ENCODE measurements around the gene UGDH. TPM values are rescaled to one million over a fixed set of nuclear protein-coding genes. Genes with fewer than 3 reads are reported as not detected.
A peak's percentile ranks its signal among the peaks of the same experiment; 100 is the strongest.

The UGDH gene
- total RNA-seq, 1 experiment from 2014 or later = 104 TPM

GRCh38 chr4:39541987-39542610, 14.9 kb upstream of the UGDH start:
- H3K79me2 ChIP-seq (ENCODE audit: insufficient read depth, low read length) = no peaks in the 10 kb centered on the region
- H3K23me2 ChIP-seq (ENCODE audit: insufficient read length, low read depth, low read length, poor library complexity, severe bottlenecking) = no peaks in the 10 kb centered on the region
- DNase-seq = no peak
- H2AK5ac ChIP-seq (ENCODE audit: insufficient read length, low read length) = no peak overlapping the region
- H3K9me3 ChIP-seq (ENCODE audit: control insufficient read depth, low read depth, low read length) = no peaks in the 10 kb centered on the region
- H3K4me1 Mint-ChIP-seq = peaks cover 21 to 25% of the 10 kb centered on the region in 2 experiments
- no peak overlapping the region for H4K5ac ChIP-seq (ENCODE audit: insufficient read length, low read depth, low read length)
- H2BK12ac ChIP-seq (ENCODE audit: insufficient read length, low read depth, low read length) = no peak overlapping the region
- H3K4me1 ChIP-seq (ENCODE audit: insufficient read depth, low read length) = no peaks in the 10 kb centered on the region; the same call in 1 of the 2 replicates
- H3T11ph ChIP-seq (ENCODE audit: low read length) = no peak overlapping the region
- peak overlapping the region in 1 of 3 experiments; percentile 52; a peak in 3 of 7 replicates for H3K27ac Mint-ChIP-seq
- H4K8ac ChIP-seq (replicated peaks; ENCODE audit: insufficient read length, low read depth, low read length) = no peak overlapping the region
- H2AFZ ChIP-seq (ENCODE audit: low read length) = no peak overlapping the region
- no peaks in the 10 kb centered on the region for H3K79me1 ChIP-seq (ENCODE audit: insufficient read depth, low read depth, low read length, poor library complexity, severe bottlenecking)
- no peak overlapping the region for H4K91ac ChIP-seq (ENCODE audit: insufficient read length, low read depth, low read length)
- H2BK120ac ChIP-seq (ENCODE audit: low read depth, low read length, poor library complexity, severe bottlenecking) = no peak overlapping the region
- no peak overlapping the region for H3K4ac ChIP-seq (ENCODE audit: low read depth, low read length)
- no peaks in the 10 kb centered on the region for H3K27me3 ChIP-seq (ENCODE audit: insufficient read depth, low read length)
- H3K56ac ChIP-seq (ENCODE audit: insufficient read length, low read depth, low read length) = no peak overlapping the region
- H3K9me3 Mint-ChIP-seq = no peaks in the 10 kb centered on the region
- no peak overlapping the region for H2BK20ac ChIP-seq (ENCODE audit: low read depth, low read length, poor library complexity, severe bottlenecking)
- no peak overlapping the region for H3K27ac ChIP-seq (ENCODE audit: insufficient read length, low read depth, low read length)
- no peak overlapping the region for H3K4me2 ChIP-seq (ENCODE audit: insufficient read depth, insufficient read length, low read length)
- no peak overlapping the region for H2BK15ac ChIP-seq (ENCODE audit: low read depth, low read length)
- H3K14ac ChIP-seq (ENCODE audit: insufficient read depth, low read length) = no peak overlapping the region
- no peak overlapping the region for H3K23ac ChIP-seq (ENCODE audit: insufficient read length, low read depth, low read length)
- H3K27me3 Mint-ChIP-seq (ENCODE audit: low read depth) = no peaks in the 10 kb centered on the region
- H3K18ac ChIP-seq (ENCODE audit: insufficient read length, low read depth, low read length) = no peak overlapping the region
- no peak for TF ChIP-seq CTCF (conservative IDR thresholded peaks at IDR 0.05)
- peaks cover 0 to under 1% (median 0%) of the 10 kb centered on the region in 3 experiments; a peak in 2 of 7 replicates for H3K36me3 Mint-ChIP-seq (ENCODE audit: insufficient read depth in 1 of 3, low read depth in 3 of 3)
- H4K20me1 ChIP-seq (ENCODE audit: control insufficient read depth, insufficient read depth, insufficient read length) = no peaks in the 10 kb centered on the region
- no peak overlapping the region for H3K9ac ChIP-seq (ENCODE audit: extremely low read depth, insufficient read length, low read length)
- no peak overlapping the region for H2BK5ac ChIP-seq (ENCODE audit: insufficient read length, low read length)
- WGBS (ENCODE audit: extremely low coverage, insufficient read length, low lambda C conversion rate) = no CpG with 5 or more reads among the region's 7 CpGs
- H3K4me3 Mint-ChIP-seq = no peak overlapping the region
